OCI-LY1 (cell line): ENCODE measurements around the gene UTP3.

Experiments
- H2AFZ ChIP-seq: fragments of 200-600 bp; sonication (generic), shearing (Covaris generic); 2 replicates; pipeline ENCODE4 v1.6.0; 2014; ENCODE audit warnings: antibody characterized with exemption, mild to moderate bottlenecking, low read length
- H3F3A ChIP-seq: fragments of 200-600 bp; sonication (generic), shearing (Covaris generic); 2 replicates; pipeline ENCODE4 v1.6.0; 2014; ENCODE audit warnings: mild to moderate bottlenecking, antibody characterized with exemption, low read length, moderate library complexity; ENCODE audit not compliant: insufficient read depth
- H3K27ac ChIP-seq: fragments of 200-600 bp; sonication (generic); 2 replicates; pipeline ENCODE4 v1.5.1; 2014; ENCODE audit warnings: low read length, mixed run types, mild to moderate bottlenecking, low read depth; ENCODE audit not compliant: poor library complexity, severe bottlenecking
- H3K27me3 ChIP-seq: fragments of 200-600 bp; sonication (generic); 2 replicates; pipeline ENCODE4 v1.6.0; 2014; ENCODE audit warnings: antibody characterized with exemption, mild to moderate bottlenecking, low read length, moderate library complexity; ENCODE audit not compliant: insufficient read depth
- H3K36me3 ChIP-seq: fragments of 200-600 bp; sonication (generic); 2 replicates; pipeline ENCODE4 v1.6.1; 2014; ENCODE audit warnings: mild to moderate bottlenecking, antibody characterized with exemption, low read length, moderate library complexity, mixed read lengths; ENCODE audit not compliant: insufficient read depth
- H3K4me1 ChIP-seq: fragments of 200-600 bp; sonication (generic); 2 replicates; pipeline ENCODE4 v1.5.1; 2014; ENCODE audit warnings: mild to moderate bottlenecking, low read length, moderate library complexity; ENCODE audit not compliant: insufficient read depth, severe bottlenecking
- H3K4me2 ChIP-seq: fragments of 200-600 bp; sonication (generic), shearing (Covaris generic); 2 replicates; pipeline ENCODE4 v1.6.1; 2014; ENCODE audit warnings: low read length
- H3K4me3 ChIP-seq: fragments of 200-600 bp; sonication (generic); 2 replicates; pipeline ENCODE4 v1.5.1; 2014; ENCODE audit warnings: low read length, low read depth, mild to moderate bottlenecking, mixed read lengths; ENCODE audit not compliant: poor library complexity, severe bottlenecking
- H3K79me2 ChIP-seq: fragments of 200-600 bp; shearing (Covaris generic); 2 replicates; pipeline ENCODE4 v1.6.1; 2016; ENCODE audit warnings: mixed run types, low read length, mixed read lengths; ENCODE audit not compliant: insufficient read depth
- H3K9ac ChIP-seq: fragments of 200-600 bp; sonication (generic), shearing (Covaris generic); 2 replicates; pipeline ENCODE4 v1.6.1; 2014; ENCODE audit warnings: mild to moderate bottlenecking, low read length, mixed read lengths
- H3K9me2 ChIP-seq: fragments of 200-600 bp; sonication (generic), shearing (Covaris generic); 2 replicates; pipeline ENCODE4 v1.6.1; 2014; ENCODE audit warnings: low read depth, mild to moderate bottlenecking, low read length, mixed read lengths
- H3K9me3 ChIP-seq: fragments of 200-600 bp; shearing (Covaris generic); 2 replicates; pipeline ENCODE4 v1.6.1; 2014; ENCODE audit warnings: low read length, mixed read lengths
- H4K20me1 ChIP-seq: fragments of 200-600 bp; sonication (generic), shearing (Covaris generic); 2 replicates; pipeline ENCODE4 v1.6.0; 2016; ENCODE audit warnings: mild to moderate bottlenecking, low read length; ENCODE audit not compliant: insufficient read depth
- EZH2 ChIP-seq: fragments of 200-600 bp; sonication (generic), shearing (Covaris generic); IDR thresholded peaks from 2 replicates; pipeline ENCODE4 v1.8.0; 2017; ENCODE audit warnings: borderline replicate concordance, mixed run types, mild to moderate bottlenecking, antibody characterized with exemption, low read length, moderate library complexity, mixed read lengths
- TF ChIP-seq, protein P1 (sequence below): fragments of 200-600 bp; sonication (generic), shearing (Covaris generic); IDR thresholded peaks from 2 replicates; pipeline ENCODE4 v1.5.1; 2017; ENCODE audit warnings: mild to moderate bottlenecking, antibody characterized with exemption, low read length, moderate library complexity, mixed read lengths

The UTP3 gene

DNA sequence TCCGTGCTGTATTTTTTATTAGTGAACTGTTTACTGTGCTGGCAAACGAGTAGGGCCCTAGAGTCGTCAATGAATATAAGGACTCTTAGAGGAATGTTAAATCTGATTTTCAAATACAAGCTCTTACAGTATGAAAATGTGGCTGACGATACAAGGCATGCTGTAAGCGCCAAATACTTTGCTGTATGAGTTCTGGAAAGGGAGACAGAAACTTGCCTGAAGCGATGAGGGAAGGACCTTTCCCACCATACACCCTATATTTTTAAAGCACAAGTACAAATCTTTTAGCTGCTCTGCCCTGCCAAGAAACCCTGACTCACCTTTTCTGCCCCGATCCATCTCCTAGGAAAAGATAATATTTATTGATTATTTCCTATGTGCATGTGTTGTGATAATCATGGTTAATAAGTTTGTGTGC is 17.7 kb downstream of the UTP3 start:
- Histone ChIP-seq H3K9ac (peak overlapping the region; percentile 76), H2AFZ (no peak overlapping the region), H3K27ac (peak overlapping the region; percentile 96), H3K4me2 (peak overlapping the region; percentile 89), H3K4me1 (peaks cover 74% of the 10 kb centered on the region), H4K20me1 (no peaks in the 10 kb centered on the region), H3K9me2 (no peaks in the 10 kb centered on the region), H3K9me3 (no peaks in the 10 kb centered on the region), H3K4me3 (peak overlapping the region; percentile 73), H3K79me2 (peaks cover 49% of the 10 kb centered on the region), H3K27me3 (no peaks in the 10 kb centered on the region), H3F3A (no peaks in the 10 kb centered on the region), H3K36me3 (no peaks in the 10 kb centered on the region)
- TF ChIP-seq EZH2 = no peak
- TF ChIP-seq, protein P1, sequence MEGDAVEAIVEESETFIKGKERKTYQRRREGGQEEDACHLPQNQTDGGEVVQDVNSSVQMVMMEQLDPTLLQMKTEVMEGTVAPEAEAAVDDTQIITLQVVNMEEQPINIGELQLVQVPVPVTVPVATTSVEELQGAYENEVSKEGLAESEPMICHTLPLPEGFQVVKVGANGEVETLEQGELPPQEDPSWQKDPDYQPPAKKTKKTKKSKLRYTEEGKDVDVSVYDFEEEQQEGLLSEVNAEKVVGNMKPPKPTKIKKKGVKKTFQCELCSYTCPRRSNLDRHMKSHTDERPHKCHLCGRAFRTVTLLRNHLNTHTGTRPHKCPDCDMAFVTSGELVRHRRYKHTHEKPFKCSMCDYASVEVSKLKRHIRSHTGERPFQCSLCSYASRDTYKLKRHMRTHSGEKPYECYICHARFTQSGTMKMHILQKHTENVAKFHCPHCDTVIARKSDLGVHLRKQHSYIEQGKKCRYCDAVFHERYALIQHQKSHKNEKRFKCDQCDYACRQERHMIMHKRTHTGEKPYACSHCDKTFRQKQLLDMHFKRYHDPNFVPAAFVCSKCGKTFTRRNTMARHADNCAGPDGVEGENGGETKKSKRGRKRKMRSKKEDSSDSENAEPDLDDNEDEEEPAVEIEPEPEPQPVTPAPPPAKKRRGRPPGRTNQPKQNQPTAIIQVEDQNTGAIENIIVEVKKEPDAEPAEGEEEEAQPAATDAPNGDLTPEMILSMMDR = no peak

DNA sequence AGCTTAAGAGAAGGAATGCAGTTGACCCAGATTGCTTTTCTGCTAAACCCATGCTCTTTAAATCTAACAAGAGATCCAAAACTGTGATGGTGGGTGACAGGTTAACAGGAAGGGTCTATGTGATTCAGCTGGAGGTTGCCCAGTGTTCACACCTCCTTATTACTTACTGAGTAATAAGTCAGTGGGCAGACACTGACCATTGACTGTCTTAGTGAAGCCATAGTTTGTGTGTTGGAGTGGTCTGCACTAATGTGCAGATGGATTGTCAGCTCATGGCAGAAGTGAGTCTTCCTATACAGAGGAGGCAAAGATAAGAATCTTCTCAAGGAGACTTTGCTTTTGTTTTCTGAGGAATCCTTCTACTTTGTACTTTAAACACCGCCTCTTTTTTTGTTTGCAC is 18.2 kb downstream of the UTP3 start:
- H3K4me1 ChIP-seq = peaks cover 74% of the 10 kb centered on the region
- H3K4me2 ChIP-seq = peak overlapping the region; percentile 89

DNA sequence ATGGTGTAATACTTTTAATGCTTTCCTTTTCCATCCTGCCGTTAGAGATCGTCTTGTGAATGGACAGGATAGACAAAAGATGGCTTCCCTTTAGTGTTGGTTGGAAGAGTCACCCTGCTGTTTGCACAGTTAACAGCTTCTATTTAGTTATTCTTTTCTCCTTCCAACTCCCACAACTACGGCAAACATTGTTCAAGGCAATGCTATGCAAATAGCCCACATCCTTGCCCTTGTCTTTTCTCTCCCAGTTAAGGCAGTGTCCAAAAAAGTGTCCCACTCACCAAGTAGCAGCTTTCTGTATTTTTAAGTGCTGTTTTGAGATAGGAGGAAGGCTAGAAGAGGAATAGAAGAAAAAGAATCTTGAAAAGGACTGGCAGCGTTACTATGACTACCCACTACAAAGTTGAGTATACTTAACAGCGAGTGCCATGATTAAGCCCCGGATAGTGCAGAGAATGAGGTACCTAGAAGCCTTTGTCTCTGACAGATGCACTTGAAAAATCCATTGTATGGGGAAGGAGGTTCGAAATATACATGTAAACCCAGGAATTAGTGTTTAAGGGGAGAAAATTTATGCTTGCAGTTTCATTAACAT is 21.4 kb downstream of the UTP3 start:
- peaks cover 82% of the 10 kb centered on the region for H3K79me2 ChIP-seq
- TF ChIP-seq, protein P1 = no peak
- no peak for TF ChIP-seq EZH2
- peaks cover 80% of the 10 kb centered on the region for H3K4me1 ChIP-seq

More for the DNA sequence above, 18.2 kb downstream of the UTP3 start:
- Histone ChIP-seq H2AFZ (no peak overlapping the region), H3K79me2 (peaks cover 53% of the 10 kb centered on the region), H4K20me1 (no peaks in the 10 kb centered on the region), H3F3A (no peaks in the 10 kb centered on the region), H3K27me3 (no peaks in the 10 kb centered on the region), H3K4me3 (peak overlapping the region; percentile 73), H3K9me2 (no peaks in the 10 kb centered on the region), H3K9me3 (no peaks in the 10 kb centered on the region), H3K27ac (peak overlapping the region; percentile 96), H3K36me3 (no peaks in the 10 kb centered on the region), H3K9ac (peak overlapping the region; percentile 76)
- TF ChIP-seq, protein P1 = no peak
- no peak for TF ChIP-seq EZH2

More for the DNA sequence above, 21.4 kb downstream of the UTP3 start:
- peak overlapping the region; percentile 42 for H3K4me3 ChIP-seq
- no peaks in the 10 kb centered on the region for H3F3A ChIP-seq
- peak overlapping the region; percentile 25; the same call in 1 of the 2 replicates for H3K9ac ChIP-seq
- peak overlapping the region; percentile 71 for H3K4me2 ChIP-seq
- no peak overlapping the region for H2AFZ ChIP-seq
- H3K9me2 ChIP-seq = no peaks in the 10 kb centered on the region
- H3K9me3 ChIP-seq = no peaks in the 10 kb centered on the region
- H3K36me3 ChIP-seq = no peaks in the 10 kb centered on the region
- H3K27ac ChIP-seq = peak overlapping the region; percentile 74
- no peaks in the 10 kb centered on the region for H4K20me1 ChIP-seq
- H3K27me3 ChIP-seq = no peaks in the 10 kb centered on the region
